Motor neuron (in vitro differentiated cells): ENCODE data around the gene CAPS. TPM values are rescaled to one million over a fixed set of nuclear protein-coding genes. Genes with fewer than 3 reads are reported as not detected.

Experiments used
- ATAC-seq, 8 experiments: fragments of 200-7000 bp; cut with Tn5 transposase; replicated peaks in 6 of 8; 2 replicates each; pipeline ENCODE4 v1.8.0; 2021; ENCODE audit warnings: mild to moderate bottlenecking in 8 of 8, moderate library complexity in 8 of 8
- H3K27ac ChIP-seq, 2 donors: fragments of 250-450 bp; sonication (Bioruptor Pico); 2 replicates each; pipeline ENCODE4 v1.9.0; 2021; ENCODE audit warnings: antibody characterized with exemption in 2 of 2, mild to moderate bottlenecking in 2 of 2, moderate library complexity in 1 of 2
- H3K4me1 ChIP-seq, 2 donors: fragments of 250-450 bp; sonication (Bioruptor Pico); replicated peaks in 1 of 2; 2 replicates each; pipeline ENCODE4 v1.6.1; 2021; ENCODE audit warnings: antibody characterized with exemption in 2 of 2, mild to moderate bottlenecking in 2 of 2, moderate library complexity in 1 of 2
- H3K4me3 ChIP-seq, 5 donors: fragments of 250-450 bp; sonication (Bioruptor Pico); 2 replicates each; pipeline ENCODE4 v1.9.0; 2021; ENCODE audit warnings: antibody characterized with exemption in 5 of 5, mild to moderate bottlenecking in 5 of 5, moderate library complexity in 4 of 5
- WGBS, 10 experiments: fragments of 450-650 bp; shearing (Covaris generic); methylation state at CpG; one replicate each; pipeline ENCODE4 v1.0.0; 2022; 5-methylcytosine and 5-hydroxymethylcytosine counted together
- in situ Hi-C, 9 experiments: fragments of 400-800 bp; cut with MboI; loops; one replicate each; pipeline ENCODE4 v1.15.0; 2021; ENCODE audit warnings: low sequenced_read_pairs in 9 of 9, low pct_unique_long_range_greater_than_20kb in 2 of 9; ENCODE audit not compliant: unreplicated experiment in 9 of 9
- total RNA-seq, 8 experiments: library from RNA; unstranded; fragments of 300-600 nt; gene quantifications; 2 replicates each; pipeline versions ENCODE4 v1.2.3 to v1.2.4, GENCODE V29; 2022

CAPS gene
- total RNA-seq, 8 experiments from 2014 or later: 3.1 to 62.5 (median 8.0) TPM

GRCh38 chr19:5893907-5894703 is 19.9 kb upstream of the CAPS start:
- H3K27ac ChIP-seq: no peak overlapping the region
- no peak overlapping the region for H3K4me3 ChIP-seq
- WGBS, 10 experiments: 27 to 100% (median 90%) methylated on average over 2 to 14 of the region's 28 CpGs; no CpG with 5 or more reads in 3 of the 10 experiments
- in situ Hi-C loops: no loop called here
- H3K4me1 ChIP-seq: peaks cover 0 to 5% of the 10 kb centered on the region in 2 donors
- peak in 3 of 8 experiments; percentile 2 to 4 (median 3) for ATAC-seq

GRCh38 chr19:5894704-5895349 is 19.2 kb upstream of the CAPS start:
- in situ Hi-C loops: no loop called here
- WGBS, 10 experiments: 72 to 100% (median 92%) methylated on average over 1 to 3 of the region's 28 CpGs; no CpG with 5 or more reads in 7 of the 10 experiments
- Histone ChIP-seq H3K27ac (no peak overlapping the region), H3K4me3 (no peak overlapping the region), H3K4me1 (peaks cover 0 to 5% of the 10 kb centered on the region in 2 donors)
- ATAC-seq: peak in 1 of 8 experiments; percentile 5

- 63 to 100% (median 93%) methylated on average over 3 to 4 of the region's 15 CpGs; no CpG with 5 or more reads in 7 of the 10 experiments for WGBS, 10 experiments
- Histone ChIP-seq H3K27ac (no peak overlapping the region), H3K4me1 (peaks cover 0 to 5% of the 10 kb centered on the region in 2 donors), H3K4me3 (no peak overlapping the region)
- peak in 1 of 8 experiments; percentile 2 for ATAC-seq
- in situ Hi-C loops: no loop called here
Measured at GRCh38 chr19:5895409-5895808, 18.6 kb upstream of the CAPS start.

GRCh38 chr19:5895890-5896289 is 18.2 kb upstream of the CAPS start:
- Histone ChIP-seq H3K4me1 (peaks cover 0 to 5% of the 10 kb centered on the region in 2 donors), H3K4me3 (no peak overlapping the region), H3K27ac (no peak overlapping the region)
- ATAC-seq: no peak
- in situ Hi-C loops: no loop called here
- WGBS, 10 experiments: 95 to 96% methylated on average over 4 to 6 of the region's 8 CpGs; no CpG with 5 or more reads in 8 of the 10 experiments

DNA sequence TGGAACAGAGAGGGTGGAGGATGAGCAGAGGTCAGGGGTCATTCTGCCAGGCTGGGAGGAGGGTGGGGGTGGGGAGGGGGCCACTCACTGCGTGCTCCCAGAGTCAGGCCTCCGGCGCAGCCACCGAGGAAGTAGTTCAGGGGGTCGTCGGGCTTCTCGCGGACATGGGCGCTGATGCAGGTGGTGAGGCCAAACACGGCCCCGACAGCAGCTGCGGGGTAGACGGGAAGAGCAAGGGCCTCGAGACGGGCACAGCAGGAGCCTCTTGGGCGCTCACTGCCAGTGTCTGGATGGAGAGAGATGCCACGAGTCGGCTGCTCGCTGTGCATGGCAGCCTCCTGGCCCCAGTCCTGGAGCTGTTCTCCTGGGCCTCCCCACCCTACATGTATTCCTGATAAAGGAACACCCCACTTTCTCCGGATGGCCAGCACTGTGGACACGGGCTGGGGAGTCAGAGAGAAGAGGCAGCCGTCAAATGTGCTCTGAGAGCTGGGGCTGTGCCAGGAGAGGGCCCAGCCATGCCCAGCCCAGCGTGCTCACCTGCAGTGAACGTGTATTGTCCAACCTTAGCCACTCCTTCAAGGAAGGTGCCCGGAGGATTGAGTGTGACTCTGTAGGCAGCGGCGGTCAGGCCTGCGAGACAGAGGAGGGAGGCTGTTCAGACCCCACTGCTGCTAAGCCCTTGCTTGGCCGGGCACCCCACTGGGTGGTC is 17.5 kb upstream of the CAPS start:
- peaks cover 0 to 5% of the 10 kb centered on the region in 2 donors for H3K4me1 ChIP-seq
- ATAC-seq: no peak
- no peak overlapping the region for H3K4me3 ChIP-seq
- 83 to 100% (median 93%) methylated on average over 2 to 3 of the region's 29 CpGs; no CpG with 5 or more reads in 7 of the 10 experiments for WGBS, 10 experiments
- H3K27ac ChIP-seq: no peak overlapping the region
- in situ Hi-C loops: no loop called here

- peaks cover 1 to 2% of the 10 kb centered on the region in 2 donors for H3K4me1 ChIP-seq
- in situ Hi-C loops: no loop called here
- WGBS, 10 experiments: 20 to 100% (median 94%) methylated on average over 1 to 18 of the region's 30 CpGs; no CpG with 5 or more reads in 3 of the 10 experiments
- no peak overlapping the region for H3K27ac ChIP-seq
- ATAC-seq: no peak
- no peak overlapping the region for H3K4me3 ChIP-seq
Measured at GRCh38 chr19:5897189-5897969, 16.7 kb upstream of the CAPS start.

GRCh38 chr19:5899728-5900526 is 14.1 kb upstream of the CAPS start:
- no peak for ATAC-seq
- WGBS, 10 experiments: 60 to 100% (median 96%) methylated on average over 1 to 6 of the region's 13 CpGs; no CpG with 5 or more reads in 4 of the 10 experiments
- in situ Hi-C loops: no loop called here
- H3K27ac ChIP-seq: no peak overlapping the region
- peaks cover 5% of the 10 kb centered on the region in 2 donors for H3K4me1 ChIP-seq
- no peak overlapping the region for H3K4me3 ChIP-seq

- H3K27ac ChIP-seq: no peak overlapping the region
- no peak overlapping the region for H3K4me3 ChIP-seq
- in situ Hi-C loops: no loop called here
- 84 to 100% (median 100%) methylated on average over 1 to 6 of the region's 8 CpGs; no CpG with 5 or more reads in 3 of the 10 experiments for WGBS, 10 experiments
- no peak for ATAC-seq
- peaks cover 5 to 8% of the 10 kb centered on the region in 2 donors for H3K4me1 ChIP-seq
Measured at GRCh38 chr19:5900976-5901375, 13.1 kb upstream of the CAPS start.

GRCh38 chr19:5903056-5903623 is 10.9 kb upstream of the CAPS start:
- in situ Hi-C loops: no loop called here
- Histone ChIP-seq H3K4me3 (peak overlapping the region; percentile 88 to 99 (median 89)), H3K4me1 (peaks cover 5 to 8% of the 10 kb centered on the region in 2 donors), H3K27ac (peak overlapping the region; percentile 92 to 97)
- WGBS, 10 experiments: 0 to 6% (median 0%) methylated on average over 1 to 5 of the region's 27 CpGs; no CpG with 5 or more reads in 5 of the 10 experiments
- no peak for ATAC-seq

- peak within 1 kb of the TSS; percentile 88 to 99 (median 89) for H3K4me3 ChIP-seq
- in situ Hi-C loops: no loop called here
- peak; percentile 71 to 78 (median 76) for ATAC-seq
- peak within 1 kb of the TSS; percentile 92 to 97 for H3K27ac ChIP-seq
- 0 to 5% (median 1%) methylated on average over 4 to 19 of the region's 57 CpGs; no CpG with 5 or more reads in 5 of the 10 experiments for WGBS, 10 experiments
- peaks cover 5 to 8% of the 10 kb centered on the region in 2 donors for H3K4me1 ChIP-seq
Measured at GRCh38 chr19:5903624-5904351, 10.3 kb upstream of the CAPS start, which contains the start of gene NDUFA11. NDUFA11 (minus strand) TSS chr19:5903790; CDS start chr19:5903708, 82 bp downstream.
